ENCODE data around the gene COL4A1.

COL4A1 gene

GRCh38 chr13:110129076-110129475 is 177.9 kb downstream of the COL4A1 start:
- no peak for TF ChIP-seq CTCF (conservative IDR thresholded peaks at IDR 0.05)
- no peak overlapping the region for H3K27ac ChIP-seq

- no peak for TF ChIP-seq CTCF (conservative IDR thresholded peaks at IDR 0.05)
- no peak overlapping the region for H3K27ac ChIP-seq
Measured at GRCh38 chr13:110128546-110128945, 178.4 kb downstream of the COL4A1 start.

- TF ChIP-seq CTCF (conservative IDR thresholded peaks at IDR 0.05): no peak
- H3K27ac ChIP-seq: no peak overlapping the region
Measured at GRCh38 chr13:110127986-110128511, 178.9 kb downstream of the COL4A1 start.

- H3K27ac ChIP-seq: no peak overlapping the region
- TF ChIP-seq CTCF (conservative IDR thresholded peaks at IDR 0.05): no peak
Measured at GRCh38 chr13:110126391-110126961, 180.5 kb downstream of the COL4A1 start.

GRCh38 chr13:110125613-110126272 is 181.2 kb downstream of the COL4A1 start:
- H3K27ac ChIP-seq: no peak overlapping the region
- TF ChIP-seq CTCF (conservative IDR thresholded peaks at IDR 0.05): no peak; the same call in 1 of the 2 replicates

GRCh38 chr13:110125157-110125556 is 181.8 kb downstream of the COL4A1 start:
- H3K27ac ChIP-seq: no peak overlapping the region

More at GRCh38 chr13:110125157-110125556, 181.8 kb downstream of the COL4A1 start:
- peak; percentile 35; the same call in 1 of the 2 replicates for TF ChIP-seq CTCF (conservative IDR thresholded peaks at IDR 0.05)

All from VCaP (cell line).